GM13977 (cell line): ENCODE results near the gene FRAS1.

Experiments used
- DNase-seq: peaks from one replicate; pipeline ENCODE4 v3.0.0; 2012; ENCODE audit warnings: low spot score
- in situ Hi-C: fragments of 300-500 bp; cut with MboI; formaldehyde crosslinking; loops from one replicate; pipeline ENCODE4 v1.12.0; 2022; ENCODE audit warnings: low sequenced_read_pairs, low pct_unique_long_range_greater_than_20kb, mixed read lengths, inconsistent platforms; ENCODE audit not compliant: unreplicated experiment
- TF ChIP-seq, protein P1 (sequence below): IDR thresholded peaks from 2 replicates; pipeline ENCODE4 v1.5.1; 2012; ENCODE audit warnings: mild to moderate bottlenecking, control low read depth; ENCODE audit not compliant: insufficient read depth; ENCODE audit errors: extremely low read depth, missing control alignments

FRAS1 gene

DNA sequence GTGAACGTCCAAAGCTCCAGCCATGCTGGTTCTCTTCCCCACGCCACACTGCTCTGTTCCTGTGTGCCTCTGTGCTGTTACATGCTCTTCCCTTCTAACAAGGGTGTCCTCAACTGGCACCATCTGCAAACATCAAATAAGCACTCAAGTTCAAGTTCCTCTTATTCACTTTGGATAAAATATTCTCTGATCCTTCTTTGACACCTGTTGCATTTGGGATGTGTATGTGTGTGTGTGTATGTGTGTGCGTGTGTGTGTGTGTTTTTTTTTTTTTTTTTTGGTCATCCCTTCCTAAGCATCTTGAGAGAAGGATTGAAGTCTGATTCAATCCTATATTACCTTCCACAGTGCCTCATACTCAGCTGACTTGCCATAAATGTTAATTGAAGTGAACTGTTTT lies 290.4 kb downstream of the FRAS1 start:
- TF ChIP-seq, protein P1, sequence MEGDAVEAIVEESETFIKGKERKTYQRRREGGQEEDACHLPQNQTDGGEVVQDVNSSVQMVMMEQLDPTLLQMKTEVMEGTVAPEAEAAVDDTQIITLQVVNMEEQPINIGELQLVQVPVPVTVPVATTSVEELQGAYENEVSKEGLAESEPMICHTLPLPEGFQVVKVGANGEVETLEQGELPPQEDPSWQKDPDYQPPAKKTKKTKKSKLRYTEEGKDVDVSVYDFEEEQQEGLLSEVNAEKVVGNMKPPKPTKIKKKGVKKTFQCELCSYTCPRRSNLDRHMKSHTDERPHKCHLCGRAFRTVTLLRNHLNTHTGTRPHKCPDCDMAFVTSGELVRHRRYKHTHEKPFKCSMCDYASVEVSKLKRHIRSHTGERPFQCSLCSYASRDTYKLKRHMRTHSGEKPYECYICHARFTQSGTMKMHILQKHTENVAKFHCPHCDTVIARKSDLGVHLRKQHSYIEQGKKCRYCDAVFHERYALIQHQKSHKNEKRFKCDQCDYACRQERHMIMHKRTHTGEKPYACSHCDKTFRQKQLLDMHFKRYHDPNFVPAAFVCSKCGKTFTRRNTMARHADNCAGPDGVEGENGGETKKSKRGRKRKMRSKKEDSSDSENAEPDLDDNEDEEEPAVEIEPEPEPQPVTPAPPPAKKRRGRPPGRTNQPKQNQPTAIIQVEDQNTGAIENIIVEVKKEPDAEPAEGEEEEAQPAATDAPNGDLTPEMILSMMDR: no peak
- in situ Hi-C loops: no loop called here
- DNase-seq: no peak

DNA sequence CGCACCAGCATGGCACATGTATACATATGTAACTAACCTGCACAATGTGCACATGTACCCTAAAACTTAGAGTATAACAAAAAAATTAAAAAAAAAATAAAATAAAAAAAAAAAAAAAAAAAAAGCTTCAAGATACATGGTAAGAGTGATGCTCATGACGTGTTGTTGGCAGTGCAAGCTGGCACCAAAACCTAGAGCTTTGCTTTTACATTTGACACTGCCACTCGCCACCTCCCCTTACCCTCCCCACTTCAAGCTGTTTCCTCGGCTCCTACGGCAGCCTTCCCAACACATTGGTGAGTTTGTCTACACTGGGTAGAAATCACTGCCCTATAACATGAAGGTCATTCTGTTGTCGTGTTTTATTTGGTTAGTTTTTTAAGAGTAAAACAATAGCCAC lies 296.8 kb downstream of the FRAS1 start:
- in situ Hi-C loops: no loop called here
- TF ChIP-seq, protein P1: no peak
- no peak for DNase-seq

DNA sequence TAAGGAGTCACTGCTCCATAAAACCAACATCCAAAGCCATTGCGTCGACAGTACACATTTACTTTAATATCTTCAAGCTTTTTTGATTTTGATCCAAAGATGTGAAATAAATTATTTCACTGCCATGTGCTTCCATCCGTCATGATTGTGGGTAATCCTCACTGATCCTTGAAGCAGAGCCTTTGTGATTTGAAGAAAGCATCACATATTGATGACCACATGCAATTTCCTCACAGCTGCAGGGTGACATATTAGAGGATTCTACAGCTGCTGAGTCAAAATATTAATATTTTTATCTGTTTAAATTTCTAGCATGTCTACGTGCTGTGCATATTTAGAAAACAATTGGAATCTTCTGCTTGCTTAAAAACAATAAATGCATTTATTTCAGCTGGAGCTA lies 297.7 kb downstream of the FRAS1 start:
- TF ChIP-seq, protein P1: no peak
- in situ Hi-C loops: no loop called here
- no peak for DNase-seq

DNA sequence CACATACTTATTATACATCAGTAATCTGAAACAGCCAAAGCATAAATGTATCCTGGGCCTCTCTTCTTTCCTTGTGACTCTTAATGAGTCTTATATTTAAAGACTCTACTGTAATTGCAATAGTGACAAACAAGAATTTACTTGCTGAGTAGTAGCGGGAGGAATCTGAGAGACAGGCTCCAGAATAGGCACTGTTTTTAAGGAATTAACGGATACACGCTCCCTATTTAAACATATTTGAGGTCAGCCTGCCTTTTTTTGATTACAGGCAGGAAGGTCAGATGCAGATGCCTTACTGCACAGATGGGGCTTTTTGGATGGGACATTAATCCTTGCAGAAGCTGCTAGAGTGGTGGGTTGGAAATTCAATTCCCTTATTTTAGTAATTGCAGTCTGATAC lies 298.2 kb downstream of the FRAS1 start:
- DNase-seq: no peak
- TF ChIP-seq, protein P1: no peak
- in situ Hi-C loops: no loop called here

DNA sequence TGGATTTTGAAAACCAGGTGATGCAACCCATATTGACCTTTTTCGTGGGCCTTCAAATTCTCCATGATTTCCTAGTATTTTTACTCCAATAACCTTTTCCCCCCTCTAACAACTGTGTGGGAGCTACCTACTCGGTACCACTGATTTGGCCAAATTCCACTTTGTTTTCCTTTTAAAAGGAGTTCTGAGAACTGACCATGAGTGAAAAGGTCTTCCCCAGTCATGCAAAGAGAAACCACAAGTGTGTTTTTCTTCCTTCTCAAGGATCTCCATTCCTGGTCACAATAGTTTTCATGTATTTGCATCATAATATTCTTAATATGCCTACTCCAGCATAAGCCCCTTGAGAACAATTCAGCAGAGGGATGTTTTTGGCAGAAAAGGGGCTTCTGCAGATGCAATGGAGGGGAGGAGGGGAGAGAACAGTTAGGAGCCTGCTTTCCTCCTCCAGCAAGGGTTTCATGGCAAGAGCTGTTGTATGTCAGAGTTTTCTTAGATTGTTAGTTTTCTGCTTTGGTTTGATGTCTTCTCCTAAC lies 299.2 kb downstream of the FRAS1 start:
- in situ Hi-C loops: no loop called here
- DNase-seq: no peak

DNA sequence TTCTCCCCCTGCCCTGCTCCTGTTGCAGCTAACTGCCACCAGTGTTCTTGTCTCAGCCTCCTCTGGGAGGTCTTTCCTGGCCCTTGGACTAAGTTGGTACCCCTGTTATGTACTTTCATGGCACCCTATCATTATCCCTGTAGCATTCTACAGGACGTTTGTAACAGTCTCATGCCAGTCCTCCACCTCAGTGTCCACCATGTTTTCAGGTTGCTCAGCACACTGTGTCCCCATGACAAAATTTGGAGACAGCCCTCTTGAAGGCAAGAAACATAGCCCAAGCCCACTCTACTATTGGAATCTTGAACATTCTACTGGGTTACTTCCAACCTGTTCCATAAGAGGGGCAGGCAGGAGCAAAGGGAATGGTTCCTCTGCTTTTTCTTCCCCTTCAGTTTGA lies 300.0 kb downstream of the FRAS1 start:
- in situ Hi-C loops: no loop called here
- no peak for DNase-seq
- TF ChIP-seq, protein P1: no peak

More for the DNA sequence above, 299.2 kb downstream of the FRAS1 start:
- TF ChIP-seq, protein P1: no peak

DNA sequence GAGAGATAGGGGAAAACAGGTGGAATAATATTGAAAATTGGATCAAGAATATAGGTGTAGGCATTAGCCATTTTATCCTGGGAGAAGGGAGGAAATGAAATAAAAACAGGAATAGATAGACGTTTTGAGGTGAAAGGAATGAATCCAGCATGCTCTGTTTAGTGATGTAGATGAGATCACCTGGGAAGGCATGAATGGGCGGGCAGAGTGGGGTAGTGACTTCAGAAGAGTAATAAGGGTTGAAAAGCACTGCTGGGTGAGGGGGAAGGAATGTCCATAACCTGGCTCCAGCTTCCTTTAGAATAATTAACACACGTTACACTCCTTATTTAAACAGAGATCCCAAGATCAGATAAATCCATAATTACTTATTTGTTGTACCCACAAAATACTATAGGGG lies 303.3 kb downstream of the FRAS1 start:
- TF ChIP-seq, protein P1: no peak
- in situ Hi-C loops: no loop called here
- no peak for DNase-seq
